Sigmoid colon (tissue), 6 donors: Measurements from ENCODE around the gene LOC101059915.

Experiments
- DNase-seq: peaks from one replicate; pipeline ENCODE4 v3.0.0-alpha.2; 2019
- H3K27ac ChIP-seq, 4 donors: fragments of 200-600 bp; sonication (generic); one replicate each; pipeline ENCODE4 v1.5.1; 2016 to 2019; ENCODE audit warnings: mild to moderate bottlenecking in 1 of 4
- H3K27me3 ChIP-seq, 3 donors: fragments of 200-600 bp; sonication (generic); one replicate each; pipeline ENCODE4 v1.5.1; 2019; ENCODE audit warnings: mild to moderate bottlenecking in 1 of 3
- H3K36me3 ChIP-seq, 4 donors: fragments of 200-600 bp; sonication (generic); one replicate each; pipeline ENCODE4 v1.5.1; 2016 to 2019
- H3K4me1 ChIP-seq, 4 donors: fragments of 200-600 bp; sonication (generic); one replicate each; pipeline ENCODE4 v1.5.1; 2017 to 2019
- H3K4me3 ChIP-seq, 4 donors: fragments of 200-600 bp; sonication (generic); one replicate each; pipeline ENCODE4 v1.5.1; 2017 to 2019; ENCODE audit warnings: mild to moderate bottlenecking in 2 of 4, moderate library complexity in 1 of 4
- H3K9me3 ChIP-seq, 4 donors: fragments of 200-600 bp in 3 of 4; sonication (generic) in 3 of 4; one replicate each; pipeline versions ENCODE4 v1.5.1 to v1.6.1; 2013 to 2019
- CTCF ChIP-seq, 4 experiments: fragments of 450-650 bp in 3 of 4; fragments of 200-600 bp in 1 of 4; IDR thresholded peaks; one replicate each; pipeline ENCODE4 v1.5.1; 2016 to 2019; ENCODE audit warnings: antibody characterized with exemption in 4 of 4, mild to moderate bottlenecking in 3 of 4, moderate library complexity in 2 of 4
- EP300 ChIP-seq, 4 donors: sonication (generic); formaldehyde crosslinking; IDR thresholded peaks; one replicate each; pipeline ENCODE4 v1.6.1; 2017; ENCODE audit warnings: antibody characterized with exemption in 4 of 4
- POLR2A ChIP-seq, 2 donors: fragments of 450-650 bp; IDR thresholded peaks; one replicate each; pipeline ENCODE4 v1.6.1; 2016; ENCODE audit warnings: antibody characterized with exemption in 2 of 2, mild to moderate bottlenecking in 2 of 2, moderate library complexity in 2 of 2
- POLR2AphosphoS5 ChIP-seq, 4 donors: sonication (generic); formaldehyde crosslinking; IDR thresholded peaks; one replicate each; pipeline ENCODE4 v1.6.1; 2017; ENCODE audit warnings: antibody characterized with exemption in 4 of 4
- WGBS, 2 donors: extraction: QIAGEN DNeasy Blood & Tissue Kit; methylation state at CpG; one replicate each; pipeline ENCODE4 v1.1.7; 2013; 5-methylcytosine and 5-hydroxymethylcytosine counted together
- intact Hi-C: fragments of 100-400 bp; cut with DNase I; formaldehyde crosslinking; loops from one replicate; pipeline ENCODE4 v1.15.1; 2023
- donor health status: healthy with polysubstance abuse.
- donor health status: healthy.

Gene LOC101059915

DNA sequence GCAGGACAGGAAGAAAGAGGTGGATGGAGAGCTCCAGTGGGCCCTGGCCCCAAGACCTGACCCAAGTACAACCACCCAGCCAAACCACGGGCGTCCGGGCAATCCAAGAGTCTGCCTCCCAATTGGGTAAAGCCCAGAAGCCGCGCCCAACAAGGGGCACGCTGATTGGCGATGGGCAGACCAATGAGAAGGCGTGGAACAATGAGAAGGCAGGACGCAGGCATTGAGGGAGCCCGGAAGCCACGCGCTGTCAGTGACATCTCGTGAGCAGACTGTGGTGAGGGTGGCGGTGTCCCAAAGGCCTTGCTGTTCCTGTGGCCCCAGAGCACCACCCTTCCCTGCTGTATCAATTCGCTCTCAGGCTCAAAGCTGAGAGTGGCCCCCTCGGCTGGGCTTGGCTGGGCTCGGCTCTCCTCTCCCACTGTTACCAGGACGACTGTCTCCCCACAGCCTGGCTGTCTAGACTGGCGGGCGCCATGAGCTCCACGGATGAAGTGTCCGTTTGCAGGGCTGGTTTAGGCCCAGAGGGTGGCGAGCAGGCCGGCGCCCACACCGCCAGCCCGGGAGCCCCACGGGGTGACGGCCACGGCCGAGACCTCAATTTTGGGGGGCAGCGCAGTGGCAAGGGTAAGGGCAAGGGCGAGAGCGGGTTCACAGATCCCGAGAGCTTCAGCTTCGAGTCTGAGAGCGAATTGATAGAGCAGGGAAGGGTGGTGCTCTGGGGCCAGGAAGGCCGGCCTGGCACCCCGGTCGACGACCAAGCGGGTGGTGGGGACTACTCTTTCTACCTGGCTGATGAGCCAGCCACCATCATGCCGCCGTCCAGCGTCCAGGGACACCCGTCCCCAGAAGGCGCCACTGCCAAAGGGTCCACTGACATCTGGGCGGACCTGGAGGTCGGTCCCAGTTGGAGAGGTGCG, at the start of gene LOC101059915:
Gene LOC101059915 (plus strand): TSS at position 219 of the 920 bp plus-strand sequence.
- H3K27me3 ChIP-seq: no peaks in the 10 kb centered on the region
- no peak within 1 kb of the TSS for H3K4me3 ChIP-seq
- no peaks in the 10 kb centered on the region for H3K9me3 ChIP-seq
- TF ChIP-seq POLR2AphosphoS5 (IDR thresholded peaks at IDR 0.05) (no peak), CTCF (IDR thresholded peaks at IDR 0.05) (no peak), POLR2A (IDR thresholded peaks at IDR 0.05) (no peak), EP300 (IDR thresholded peaks at IDR 0.05) (no peak)
- 96% methylated on average over 50 of the region's 50 CpGs for WGBS, 2 donors
- no peak for DNase-seq
- H3K27ac ChIP-seq: no peak within 1 kb of the TSS
- intact Hi-C loops: no loop called here
- no peaks in the 10 kb centered on the region for H3K36me3 ChIP-seq
- no peaks in the 10 kb centered on the region for H3K4me1 ChIP-seq

- 25 to 59% methylated on average over 8 of the region's 8 CpGs for WGBS, 2 donors
- Histone ChIP-seq H3K4me1 (peaks cover 0 to 14% (median 10%) of the 10 kb centered on the region in 4 donors), H3K36me3 (peaks cover 0 to 17% (median 0%) of the 10 kb centered on the region in 4 donors), H3K9me3 (no peaks in the 10 kb centered on the region), H3K4me3 (no peak overlapping the region), H3K27ac (no peak overlapping the region), H3K27me3 (no peaks in the 10 kb centered on the region)
- DNase-seq: no peak
- intact Hi-C loops: no loop called here
- TF ChIP-seq POLR2A (IDR thresholded peaks at IDR 0.05) (no peak), EP300 (IDR thresholded peaks at IDR 0.05) (no peak), CTCF (IDR thresholded peaks at IDR 0.05) (no peak), POLR2AphosphoS5 (IDR thresholded peaks at IDR 0.05) (no peak)
These were observed 49.6 kb upstream of the LOC101059915 start for GRCh38 chrX:71617742-71618141.

GRCh38 chrX:71618303-71618721, 49.0 kb upstream of the LOC101059915 start, which contains the start of gene CXCR3:
Gene CXCR3, minus strand, starts transcription at chrX:71618511. Its CDS starts 62 bp downstream, at chrX:71618449.
- Histone ChIP-seq H3K27ac (no peak within 1 kb of the TSS), H3K36me3 (peaks cover 0 to 12% (median 0%) of the 10 kb centered on the region in 4 donors), H3K9me3 (no peaks in the 10 kb centered on the region), H3K27me3 (no peaks in the 10 kb centered on the region), H3K4me1 (peaks cover 0 to 19% (median 10%) of the 10 kb centered on the region in 4 donors), H3K4me3 (no peak within 1 kb of the TSS)
- TF ChIP-seq POLR2A (IDR thresholded peaks at IDR 0.05) (no peak), EP300 (IDR thresholded peaks at IDR 0.05) (no peak), CTCF (IDR thresholded peaks at IDR 0.05) (no peak), POLR2AphosphoS5 (IDR thresholded peaks at IDR 0.05) (no peak)
- intact Hi-C loops: no loop called here
- 33 to 38% methylated on average over 4 of the region's 4 CpGs for WGBS, 2 donors
- DNase-seq: no peak

DNA sequence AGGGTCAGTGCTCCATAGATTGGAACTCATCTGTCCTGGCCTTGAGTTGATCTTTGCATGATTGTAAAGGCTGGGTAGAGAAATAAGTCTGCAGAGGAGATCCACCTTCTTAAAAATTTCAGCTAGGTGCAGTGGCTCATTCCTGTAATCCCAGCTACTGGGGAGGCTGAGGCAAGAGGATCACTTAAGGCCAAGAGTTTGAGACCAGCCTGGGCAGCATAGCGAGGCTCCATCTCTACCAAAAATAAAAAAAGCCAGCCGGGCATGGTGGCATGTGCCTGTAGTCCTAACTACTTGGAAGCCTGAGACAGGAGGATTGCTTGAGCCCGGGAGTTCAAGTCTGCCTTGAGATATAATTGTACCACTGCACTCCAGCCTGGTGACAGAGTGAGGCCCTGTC, 48.6 kb upstream of the LOC101059915 start:
- Histone ChIP-seq H3K9me3 (no peaks in the 10 kb centered on the region), H3K27ac (no peak overlapping the region), H3K27me3 (no peaks in the 10 kb centered on the region), H3K4me1 (peaks cover 0 to 24% (median 10%) of the 10 kb centered on the region in 4 donors), H3K4me3 (no peak overlapping the region), H3K36me3 (peaks cover 0 to 7% (median 0%) of the 10 kb centered on the region in 4 donors)
- no peak for DNase-seq
- TF ChIP-seq POLR2AphosphoS5 (IDR thresholded peaks at IDR 0.05): no peak
- TF ChIP-seq EP300 (IDR thresholded peaks at IDR 0.05): no peak
- no peak for TF ChIP-seq POLR2A (IDR thresholded peaks at IDR 0.05)
- no peak for TF ChIP-seq CTCF (IDR thresholded peaks at IDR 0.05)
- intact Hi-C loops: no loop called here
- WGBS, 2 donors: 82 to 86% methylated on average over 3 of the region's 3 CpGs
